K562 (cell line): Measurements from ENCODE around the gene DMBT1.

Experiments used
- DPF2 ChIP-seq: fragments of 450-650 bp; IDR thresholded peaks from 2 replicates; pipeline ENCODE4 v1.6.1; 2016
- POLR3G ChIP-seq: IDR thresholded peaks from 2 replicates; pipeline ENCODE4 v1.6.1; 2011; ENCODE audit not compliant: insufficient read length, insufficient replicate concordance; ENCODE audit errors: extremely low read depth
- ZBTB33 ChIP-seq: sonication (generic); formaldehyde crosslinking; IDR thresholded peaks from 2 replicates; pipeline ENCODE4 v1.8.1; 2023; ENCODE audit warnings: mild to moderate bottlenecking, missing genetic modification reagents
- ZNF274 ChIP-seq: IDR thresholded peaks from 2 replicates; pipeline ENCODE4 v1.6.1; 2011; ENCODE audit warnings: low read depth, mild to moderate bottlenecking, low read length, moderate library complexity, borderline replicate concordance
- ZNF592 ChIP-seq: fragments of 450-650 bp; IDR thresholded peaks from 2 replicates; pipeline ENCODE4 v1.6.1; 2017; ENCODE audit warnings: antibody characterized with exemption, mild to moderate bottlenecking
- ZNF76 ChIP-seq: fragments of 250-450 bp; sonication (Bioruptor Pico); IDR thresholded peaks from 2 replicates; pipeline ENCODE4 v1.4.0; 2020; ENCODE audit warnings: mild to moderate bottlenecking, moderate library complexity, borderline replicate concordance
- TF ChIP-seq, protein P1 (sequence below): fragments of 450-650 bp; formaldehyde crosslinking; IDR thresholded peaks from 2 replicates; pipeline ENCODE4 v1.4.0; 2020; ENCODE audit warnings: mild to moderate bottlenecking, moderate library complexity

- TF ChIP-seq, protein P1, sequence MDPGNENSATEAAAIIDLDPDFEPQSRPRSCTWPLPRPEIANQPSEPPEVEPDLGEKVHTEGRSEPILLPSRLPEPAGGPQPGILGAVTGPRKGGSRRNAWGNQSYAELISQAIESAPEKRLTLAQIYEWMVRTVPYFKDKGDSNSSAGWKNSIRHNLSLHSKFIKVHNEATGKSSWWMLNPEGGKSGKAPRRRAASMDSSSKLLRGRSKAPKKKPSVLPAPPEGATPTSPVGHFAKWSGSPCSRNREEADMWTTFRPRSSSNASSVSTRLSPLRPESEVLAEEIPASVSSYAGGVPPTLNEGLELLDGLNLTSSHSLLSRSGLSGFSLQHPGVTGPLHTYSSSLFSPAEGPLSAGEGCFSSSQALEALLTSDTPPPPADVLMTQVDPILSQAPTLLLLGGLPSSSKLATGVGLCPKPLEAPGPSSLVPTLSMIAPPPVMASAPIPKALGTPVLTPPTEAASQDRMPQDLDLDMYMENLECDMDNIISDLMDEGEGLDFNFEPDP (CRISPR knock-in tag), result no peak
- TF ChIP-seq DPF2 (no peak), ZBTB33 (CRISPR knock-in tag) (no peak), ZNF274 (no peak), ZNF592 (no peak), ZNF76 (CRISPR knock-in tag) (no peak), POLR3G (no peak)
Observed at GRCh38 chr10:122549636-122550035, 10.9 kb upstream of the DMBT1 start.
